ENCODE results near the gene HDGFL2.

- TF ChIP-seq CTCF (IDR thresholded peaks at IDR 0.05), result no peak
- TF ChIP-seq POLR2A (IDR thresholded peaks at IDR 0.05), result no peak
- TF ChIP-seq POLR2AphosphoS5 (IDR thresholded peaks at IDR 0.05), result no peak
Observed at GRCh38 chr19:4473763-4474513, 1.8 kb downstream of the HDGFL2 start.

Data from prostate gland (tissue), 2 donors.